Measurements from ENCODE around the gene CYGB. TPM values are rescaled to one million over a fixed set of nuclear protein-coding genes. Genes with fewer than 3 reads are reported as not detected.

The CYGB gene
- total and polyA plus RNA-seq, 12 donors, result 6.3 to 38.3 (median 14.3) TPM

- H3K27ac ChIP-seq, result no peak overlapping the region
- no peak for DNase-seq
- intact Hi-C loops (cut with DNase I), result no loop called here
- no peaks in the 10 kb centered on the region for H3K9me3 ChIP-seq (replicated peaks in 1 of 3)
- no peak for TF ChIP-seq POLR2A (IDR thresholded peaks at IDR 0.05)
- no peak for TF ChIP-seq CTCF (IDR thresholded peaks at IDR 0.05)
- no peak overlapping the region for H3K4me3 ChIP-seq
- H3K4me1 ChIP-seq (replicated peaks in 1 of 2), result peaks cover 10 to 12% of the 10 kb centered on the region in 2 donors
- H3K27me3 ChIP-seq, result no peaks in the 10 kb centered on the region
- WGBS, 4 donors, result 91 to 98% (median 96%) methylated on average over 10 to 13 of the region's 13 CpGs
- no peaks in the 10 kb centered on the region for H3K36me3 ChIP-seq (replicated peaks in 1 of 2)
These were observed 33.5 kb upstream of the CYGB start for GRCh38 chr17:76570877-76571471.

- intact Hi-C loops (cut with DNase I), result no loop called here
- Histone ChIP-seq H3K9me3 (replicated peaks in 1 of 3) (no peaks in the 10 kb centered on the region), H3K4me1 (replicated peaks in 1 of 2) (peaks cover 10 to 12% of the 10 kb centered on the region in 2 donors), H3K27ac (peak overlapping the region in 3 of 5 donors; percentile 32 to 62 (median 54)), H3K4me3 (no peak overlapping the region), H3K27me3 (no peaks in the 10 kb centered on the region), H3K36me3 (replicated peaks in 1 of 2) (peaks cover 0 to 2% of the 10 kb centered on the region in 2 donors)
- DNase-seq, result no peak
- WGBS, 4 donors, result 90 to 94% (median 91%) methylated on average over 6 to 7 of the region's 7 CpGs
- TF ChIP-seq POLR2A (IDR thresholded peaks at IDR 0.05) (no peak), CTCF (IDR thresholded peaks at IDR 0.05) (no peak)
These were observed 32.9 kb upstream of the CYGB start for GRCh38 chr17:76570457-76570856.

GRCh38 chr17:76569607-76570279 lies 32.2 kb upstream of the CYGB start:
- Histone ChIP-seq H3K36me3 (replicated peaks in 1 of 2) (peaks cover 0 to 7% of the 10 kb centered on the region in 2 donors), H3K4me3 (no peak overlapping the region), H3K27me3 (no peaks in the 10 kb centered on the region), H3K27ac (peak overlapping the region in 3 of 5 donors; percentile 37 to 62 (median 54)), H3K4me1 (replicated peaks in 1 of 2) (peaks cover 10 to 12% of the 10 kb centered on the region in 2 donors), H3K9me3 (replicated peaks in 1 of 3) (no peaks in the 10 kb centered on the region)
- intact Hi-C loops (cut with DNase I), result loop anchor here in 1 of 2 donors (10.0 kb wide), 2 partner anchors 55 to 145 kb away; partner anchors contain the start of gene MXRA7
- WGBS, 4 donors, result 38 to 52% (median 44%) methylated on average over 14 to 18 of the region's 18 CpGs
- TF ChIP-seq CTCF (IDR thresholded peaks at IDR 0.05), result peak in 1 of 6 experiments; percentile 11
- TF ChIP-seq POLR2A (IDR thresholded peaks at IDR 0.05), result peak in 1 of 2 donors; percentile 74
- DNase-seq, result peak; percentile 74 to 91 (median 89)

- WGBS, 4 donors, result 53 to 61% (median 58%) methylated on average over 14 to 19 of the region's 19 CpGs
- intact Hi-C loops (cut with DNase I), result loop anchor here in 1 of 2 donors (10.0 kb wide), 2 partner anchors 56 to 146 kb away; partner anchors contain the start of gene MXRA7
- H3K36me3 ChIP-seq (replicated peaks in 1 of 2), result peaks cover 0 to 13% of the 10 kb centered on the region in 2 donors
These were observed 31.3 kb upstream of the CYGB start for GRCh38 chr17:76568811-76569221.

More at GRCh38 chr17:76568811-76569221, 31.3 kb upstream of the CYGB start:
- peaks cover 10 to 12% of the 10 kb centered on the region in 2 donors for H3K4me1 ChIP-seq (replicated peaks in 1 of 2)
- no peak for DNase-seq
- TF ChIP-seq POLR2A (IDR thresholded peaks at IDR 0.05), result no peak
- TF ChIP-seq CTCF (IDR thresholded peaks at IDR 0.05), result no peak
- no peak overlapping the region for H3K4me3 ChIP-seq
- no peaks in the 10 kb centered on the region for H3K9me3 ChIP-seq (replicated peaks in 1 of 3)
- H3K27ac ChIP-seq, result no peak overlapping the region
- no peaks in the 10 kb centered on the region for H3K27me3 ChIP-seq

Measured in adrenal gland (tissue), 12 donors.